M059J (cell line): ENCODE measurements around the gene TXNL1. TPM values are rescaled to one million over a fixed set of nuclear protein-coding genes. Genes with fewer than 3 reads are reported as not detected.
A peak's percentile ranks its signal among the peaks of the same experiment; 100 is the strongest.

Experiments
- DNase-seq: peaks from one replicate; pipeline ENCODE4 v3.0.0-alpha.2; 2012; ENCODE audit warnings: low read depth
- total RNA-seq: library from RNA; depleted of rRNA; stranded (reverse); fragments of >200 nt; shearing (Covaris generic); gene quantifications from 2 replicates; pipeline ENCODE4 v1.2.3, GENCODE V29; 2014; rRNA removed

TXNL1 gene
- total RNA-seq, 1 experiment from 2014 or later = 123 TPM

GRCh38 chr18:56570978-56571377 lies 67.4 kb downstream of the TXNL1 start:
- no peak for DNase-seq

- no peak for DNase-seq
Observed at GRCh38 chr18:56569416-56569815, 69.0 kb downstream of the TXNL1 start.

GRCh38 chr18:56568986-56569385 lies 69.4 kb downstream of the TXNL1 start:
- DNase-seq = no peak

GRCh38 chr18:56565551-56566345 lies 72.6 kb downstream of the TXNL1 start:
- no peak for DNase-seq

GRCh38 chr18:56565046-56565445 lies 73.3 kb downstream of the TXNL1 start:
- DNase-seq = no peak

- peak; percentile 12 for DNase-seq
Observed at GRCh38 chr18:56563568-56563967, 74.8 kb downstream of the TXNL1 start.

GRCh38 chr18:56562479-56562878 lies 75.9 kb downstream of the TXNL1 start:
- DNase-seq = no peak

GRCh38 chr18:56560992-56561391 lies 77.4 kb downstream of the TXNL1 start:
- no peak for DNase-seq

GRCh38 chr18:56559044-56559443 lies 79.3 kb downstream of the TXNL1 start:
- DNase-seq = no peak

GRCh38 chr18:56556907-56557306 lies 81.5 kb downstream of the TXNL1 start:
- no peak for DNase-seq

GRCh38 chr18:56550121-56550520 lies 88.3 kb downstream of the TXNL1 start:
- DNase-seq = peak; percentile 47

Other genes starting within 250 kb of the TXNL1 start
- 5.2 and 9.8 TPM in 2 replicates for gene WDR7, start 12.8 kb upstream of the TXNL1 start, total RNA-seq